ENCODE data around the gene TFCP2L1. TPM values are rescaled to one million over a fixed set of nuclear protein-coding genes. Genes with fewer than 3 reads are reported as not detected.

TFCP2L1 gene
- total RNA-seq, 1 donor from 2014 or later, result 0.02 TPM

DNA sequence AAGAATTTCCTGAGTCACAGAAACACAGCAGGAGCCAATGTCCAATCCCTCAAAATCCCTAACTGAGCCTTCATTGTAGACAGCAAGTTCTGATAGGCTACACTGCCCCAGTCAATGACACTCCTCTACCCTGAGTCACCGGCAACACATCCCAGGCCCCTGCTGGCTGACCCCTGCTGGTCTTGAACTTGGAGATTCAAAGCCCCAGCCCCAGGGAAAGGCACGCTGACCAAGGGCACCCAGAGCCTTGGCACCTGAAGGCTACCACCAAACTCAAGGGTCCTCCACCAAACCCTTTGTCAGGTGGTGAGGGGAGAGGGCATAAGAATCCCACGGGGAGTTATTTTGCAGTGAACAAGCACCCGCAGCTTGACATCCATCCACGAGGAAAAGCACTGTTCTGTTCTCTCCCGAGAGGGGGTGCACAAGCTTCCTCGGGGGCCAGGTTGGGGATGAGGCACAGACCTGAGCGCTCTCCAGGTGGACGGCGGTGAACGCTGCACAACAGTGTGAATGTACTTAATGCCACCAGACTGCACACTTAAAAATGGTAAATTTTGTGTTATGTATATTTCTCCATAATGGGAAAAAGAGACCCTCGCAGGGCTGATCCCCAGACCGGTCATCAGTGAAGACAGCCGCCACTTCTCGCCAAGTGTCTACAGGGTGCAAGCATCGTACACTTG lies 46.9 kb downstream of the TFCP2L1 start:
- H3K4me1 Mint-ChIP-seq (ENCODE audit: low read depth), result peaks cover 3% of the 10 kb centered on the region
- DNase-seq (ENCODE audit: low spot score), result peak; percentile 63
- H3K4me3 Mint-ChIP-seq (ENCODE audit: unreplicated experiment), result no peak overlapping the region
- TF ChIP-seq, protein P1, sequence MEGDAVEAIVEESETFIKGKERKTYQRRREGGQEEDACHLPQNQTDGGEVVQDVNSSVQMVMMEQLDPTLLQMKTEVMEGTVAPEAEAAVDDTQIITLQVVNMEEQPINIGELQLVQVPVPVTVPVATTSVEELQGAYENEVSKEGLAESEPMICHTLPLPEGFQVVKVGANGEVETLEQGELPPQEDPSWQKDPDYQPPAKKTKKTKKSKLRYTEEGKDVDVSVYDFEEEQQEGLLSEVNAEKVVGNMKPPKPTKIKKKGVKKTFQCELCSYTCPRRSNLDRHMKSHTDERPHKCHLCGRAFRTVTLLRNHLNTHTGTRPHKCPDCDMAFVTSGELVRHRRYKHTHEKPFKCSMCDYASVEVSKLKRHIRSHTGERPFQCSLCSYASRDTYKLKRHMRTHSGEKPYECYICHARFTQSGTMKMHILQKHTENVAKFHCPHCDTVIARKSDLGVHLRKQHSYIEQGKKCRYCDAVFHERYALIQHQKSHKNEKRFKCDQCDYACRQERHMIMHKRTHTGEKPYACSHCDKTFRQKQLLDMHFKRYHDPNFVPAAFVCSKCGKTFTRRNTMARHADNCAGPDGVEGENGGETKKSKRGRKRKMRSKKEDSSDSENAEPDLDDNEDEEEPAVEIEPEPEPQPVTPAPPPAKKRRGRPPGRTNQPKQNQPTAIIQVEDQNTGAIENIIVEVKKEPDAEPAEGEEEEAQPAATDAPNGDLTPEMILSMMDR (IDR thresholded peaks at IDR 0.05), result no peak
- H3K9me3 Mint-ChIP-seq (ENCODE audit: low read depth), result no peaks in the 10 kb centered on the region
- no peaks in the 10 kb centered on the region for H3K36me3 Mint-ChIP-seq (ENCODE audit: low read depth)
- peak overlapping the region; percentile 17 for H3K27ac Mint-ChIP-seq (ENCODE audit: unreplicated experiment)
- peaks cover 44% of the 10 kb centered on the region for H3K27me3 Mint-ChIP-seq (ENCODE audit: low read depth)

DNA sequence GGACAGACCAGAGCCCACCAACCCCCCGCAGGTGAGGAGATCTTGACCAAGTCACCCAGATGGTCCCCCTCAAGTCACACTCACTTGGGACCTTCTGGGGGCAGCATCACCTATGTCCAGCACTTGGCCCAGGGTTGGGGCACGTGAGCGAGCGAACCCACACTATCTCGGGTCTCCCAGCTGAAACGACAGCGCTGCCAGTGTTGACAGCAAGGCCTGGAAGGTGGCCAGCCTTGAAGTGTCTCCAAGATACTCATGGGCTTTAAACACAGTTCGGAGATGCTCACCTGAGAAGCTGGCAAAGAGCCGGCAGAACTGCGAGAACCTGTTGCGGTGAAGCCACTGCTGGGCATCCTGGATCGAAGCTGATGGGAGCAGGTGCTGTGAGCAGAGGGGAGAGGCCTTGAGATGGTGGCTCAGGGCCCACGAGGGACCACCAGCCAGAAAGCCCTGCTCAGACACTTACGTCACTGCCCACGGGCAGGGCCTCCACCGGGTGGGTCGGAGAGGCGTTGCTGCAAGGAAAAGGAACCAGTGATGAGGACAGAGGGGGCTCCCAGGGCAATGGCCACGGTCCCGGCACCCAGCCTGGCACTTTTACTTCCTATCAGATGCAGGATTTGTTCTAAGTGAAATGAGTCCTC lies 47.5 kb downstream of the TFCP2L1 start:
- Mint-ChIP-seq H3K27me3 (ENCODE audit: low read depth) (peaks cover 40% of the 10 kb centered on the region), H3K4me1 (ENCODE audit: low read depth) (peaks cover 3% of the 10 kb centered on the region), H3K36me3 (ENCODE audit: low read depth) (no peaks in the 10 kb centered on the region), H3K9me3 (ENCODE audit: low read depth) (no peaks in the 10 kb centered on the region), H3K27ac (ENCODE audit: unreplicated experiment) (no peak overlapping the region), H3K4me3 (ENCODE audit: unreplicated experiment) (no peak overlapping the region)
- DNase-seq (ENCODE audit: low spot score), result peak; percentile 73
- TF ChIP-seq, protein P1 (IDR thresholded peaks at IDR 0.05), result no peak

DNA sequence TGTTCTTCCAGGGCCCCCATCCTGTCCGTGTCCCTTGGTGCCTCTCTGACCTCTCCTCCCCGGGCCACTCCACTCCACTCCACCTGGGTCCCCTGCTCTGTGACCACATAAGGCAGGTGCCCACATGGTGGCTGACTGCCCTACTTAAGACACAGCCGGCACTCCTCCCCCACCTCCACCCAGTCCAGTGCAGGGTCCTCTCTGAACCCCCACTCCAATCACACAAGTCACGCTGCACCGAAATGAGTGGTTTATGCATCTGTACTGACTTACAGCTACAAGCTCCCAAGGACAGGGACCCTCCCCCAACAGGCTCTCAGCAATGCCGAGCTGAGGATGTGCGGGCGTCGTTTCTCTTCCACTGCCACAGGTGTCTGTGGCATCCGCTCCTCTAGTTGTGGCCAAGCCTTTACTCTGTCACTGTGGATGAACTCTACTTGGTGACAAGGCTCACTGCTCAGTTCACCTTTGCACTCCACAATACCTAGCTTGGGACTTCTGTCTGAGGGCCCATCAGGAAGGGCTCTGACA lies 48.3 kb downstream of the TFCP2L1 start:
- no peaks in the 10 kb centered on the region for H3K9me3 Mint-ChIP-seq (ENCODE audit: low read depth)
- peaks cover 38% of the 10 kb centered on the region for H3K27me3 Mint-ChIP-seq (ENCODE audit: low read depth)
- DNase-seq (ENCODE audit: low spot score), result peak; percentile 60
- H3K36me3 Mint-ChIP-seq (ENCODE audit: low read depth), result no peaks in the 10 kb centered on the region
- TF ChIP-seq, protein P1 (IDR thresholded peaks at IDR 0.05), result no peak
- H3K4me3 Mint-ChIP-seq (ENCODE audit: unreplicated experiment), result no peak overlapping the region
- peaks cover 3% of the 10 kb centered on the region for H3K4me1 Mint-ChIP-seq (ENCODE audit: low read depth)
- H3K27ac Mint-ChIP-seq (ENCODE audit: unreplicated experiment), result no peak overlapping the region

DNA sequence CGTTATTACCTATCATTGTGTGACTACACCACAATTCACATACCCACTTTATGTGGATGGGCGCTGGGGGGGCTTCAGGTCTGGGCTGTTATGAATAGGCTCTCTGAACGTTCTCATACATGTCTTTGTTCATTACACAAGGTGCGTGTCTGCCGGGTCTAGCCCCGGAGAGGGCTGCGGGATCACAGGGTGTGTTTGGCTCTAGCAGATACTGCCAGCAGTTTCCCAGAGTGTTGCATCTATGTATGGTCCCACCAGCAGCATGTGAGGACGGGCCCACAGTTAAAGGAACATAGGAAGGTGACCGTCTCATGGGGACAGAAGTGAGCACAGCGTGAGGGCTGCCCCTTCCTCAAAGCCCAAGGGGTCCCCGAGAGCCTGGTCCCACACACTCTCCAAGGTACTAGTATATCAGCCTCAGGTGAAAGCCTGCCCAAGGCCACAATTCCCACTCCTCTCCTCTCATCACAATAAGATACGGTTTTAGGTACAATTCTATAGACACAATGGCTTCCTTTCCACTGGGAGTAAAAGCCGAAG lies 48.8 kb downstream of the TFCP2L1 start:
- Mint-ChIP-seq H3K27me3 (ENCODE audit: low read depth) (peaks cover 38% of the 10 kb centered on the region), H3K4me3 (ENCODE audit: unreplicated experiment) (no peak overlapping the region), H3K9me3 (ENCODE audit: low read depth) (no peaks in the 10 kb centered on the region), H3K36me3 (ENCODE audit: low read depth) (no peaks in the 10 kb centered on the region), H3K27ac (ENCODE audit: unreplicated experiment) (no peak overlapping the region), H3K4me1 (ENCODE audit: low read depth) (peaks cover 3% of the 10 kb centered on the region)
- peak; percentile 66 for DNase-seq (ENCODE audit: low spot score)
- TF ChIP-seq, protein P1 (IDR thresholded peaks at IDR 0.05), result no peak

DNA sequence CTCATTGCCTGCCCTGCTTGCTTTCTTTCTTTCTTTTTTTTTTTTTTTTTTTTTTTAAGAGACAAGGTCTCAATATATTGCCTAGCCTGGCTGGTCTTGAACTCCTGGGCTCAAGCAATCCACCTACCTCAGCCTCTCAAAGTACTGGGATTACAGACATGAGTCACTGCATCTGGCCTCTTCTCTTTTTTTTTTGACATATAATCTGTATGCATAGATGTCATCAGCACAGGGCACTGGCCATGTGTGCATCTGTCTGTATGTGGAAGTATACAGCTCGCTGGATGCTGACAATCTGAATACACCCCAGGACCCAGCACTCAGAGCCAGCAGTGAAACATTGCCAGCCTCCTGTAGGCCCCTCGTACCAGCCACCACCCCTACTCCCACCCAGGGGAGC lies 49.5 kb downstream of the TFCP2L1 start:
- H3K27ac Mint-ChIP-seq (ENCODE audit: unreplicated experiment), result no peak overlapping the region
- peak; percentile 27 for DNase-seq (ENCODE audit: low spot score)
- no peak overlapping the region for H3K4me3 Mint-ChIP-seq (ENCODE audit: unreplicated experiment)
- TF ChIP-seq, protein P1 (IDR thresholded peaks at IDR 0.05), result no peak
- no peaks in the 10 kb centered on the region for H3K36me3 Mint-ChIP-seq (ENCODE audit: low read depth)
- H3K9me3 Mint-ChIP-seq (ENCODE audit: low read depth), result no peaks in the 10 kb centered on the region
- H3K4me1 Mint-ChIP-seq (ENCODE audit: low read depth), result peaks cover 3% of the 10 kb centered on the region
- H3K27me3 Mint-ChIP-seq (ENCODE audit: low read depth), result peaks cover 33% of the 10 kb centered on the region
